B cell (primary cell): ENCODE data around the gene CKAP2L.

ENCODE experiments used
- EZH2 ChIP-seq: IDR thresholded peaks from 2 replicates; pipeline ENCODE4 v1.6.1; 2012; ENCODE audit warnings: borderline replicate concordance, low read depth, mild to moderate bottlenecking, moderate library complexity, low read length; ENCODE audit not compliant: insufficient read depth, poor library complexity, severe bottlenecking
- TF ChIP-seq, protein P1 (sequence below): fragments of 200-600 bp; IDR thresholded peaks from one replicate; pipeline ENCODE4 v1.8.0; 2022; ENCODE audit warnings: antibody characterized with exemption, mild to moderate bottlenecking

DNA sequence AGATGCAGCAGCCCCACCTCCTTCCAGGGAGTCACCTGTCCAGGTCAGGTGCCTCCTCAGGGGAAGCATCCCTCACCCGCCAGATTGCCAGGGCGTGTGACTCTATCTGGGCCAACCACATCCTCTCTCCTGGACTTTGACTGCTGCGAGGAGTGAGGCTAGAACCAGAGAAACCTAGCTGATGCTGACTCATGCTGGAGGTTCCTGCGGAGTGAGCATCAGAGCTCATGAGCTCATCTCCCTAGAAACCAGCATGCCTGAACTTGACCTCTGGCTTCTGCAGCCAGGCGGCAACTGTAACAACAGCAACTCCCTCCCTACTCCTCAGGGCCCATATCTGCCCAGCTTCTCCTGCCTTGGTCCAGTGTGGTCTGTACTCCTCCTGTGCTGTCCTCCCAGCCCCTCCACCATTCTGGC lies 71.9 kb downstream of the CKAP2L start:
- TF ChIP-seq, protein P1, sequence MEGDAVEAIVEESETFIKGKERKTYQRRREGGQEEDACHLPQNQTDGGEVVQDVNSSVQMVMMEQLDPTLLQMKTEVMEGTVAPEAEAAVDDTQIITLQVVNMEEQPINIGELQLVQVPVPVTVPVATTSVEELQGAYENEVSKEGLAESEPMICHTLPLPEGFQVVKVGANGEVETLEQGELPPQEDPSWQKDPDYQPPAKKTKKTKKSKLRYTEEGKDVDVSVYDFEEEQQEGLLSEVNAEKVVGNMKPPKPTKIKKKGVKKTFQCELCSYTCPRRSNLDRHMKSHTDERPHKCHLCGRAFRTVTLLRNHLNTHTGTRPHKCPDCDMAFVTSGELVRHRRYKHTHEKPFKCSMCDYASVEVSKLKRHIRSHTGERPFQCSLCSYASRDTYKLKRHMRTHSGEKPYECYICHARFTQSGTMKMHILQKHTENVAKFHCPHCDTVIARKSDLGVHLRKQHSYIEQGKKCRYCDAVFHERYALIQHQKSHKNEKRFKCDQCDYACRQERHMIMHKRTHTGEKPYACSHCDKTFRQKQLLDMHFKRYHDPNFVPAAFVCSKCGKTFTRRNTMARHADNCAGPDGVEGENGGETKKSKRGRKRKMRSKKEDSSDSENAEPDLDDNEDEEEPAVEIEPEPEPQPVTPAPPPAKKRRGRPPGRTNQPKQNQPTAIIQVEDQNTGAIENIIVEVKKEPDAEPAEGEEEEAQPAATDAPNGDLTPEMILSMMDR, result no peak
- no peak for TF ChIP-seq EZH2
